CD4-positive, CD25-positive, alpha-beta regulatory T cell (primary cell): ENCODE measurements around the gene GADL1. TPM values are rescaled to one million over a fixed set of nuclear protein-coding genes. Genes with fewer than 3 reads are reported as not detected.

Source experiments
- ATAC-seq, 2 donors: fragments of 150-1000 bp; cut with Tn5 transposase; one replicate each; pipeline ENCODE4 v1.10.0; 2021; ENCODE audit warnings: low read depth in 2 of 2, moderate number of reproducible peaks in 2 of 2, moderate library complexity in 1 of 2
- DNase-seq, 3 donors: peaks; one replicate each; pipeline versions ENCODE4 v3.0.0 to v3.0.0-alpha.2; 2012 to 2022; ENCODE audit warnings: mixed read lengths in 1 of 3
- H3K27ac ChIP-seq: one replicate; pipeline ENCODE4 v1.7.0; 2013; ENCODE audit warnings: mild to moderate bottlenecking, low read length; ENCODE audit not compliant: insufficient read depth, poor library complexity, severe bottlenecking
- H3K27me3 ChIP-seq: one replicate; pipeline ENCODE4 v1.7.0; 2013; ENCODE audit warnings: low read length; ENCODE audit not compliant: control insufficient read depth, insufficient read depth
- H3K36me3 ChIP-seq: one replicate; pipeline ENCODE4 v1.7.0; 2013; ENCODE audit warnings: mild to moderate bottlenecking, low read length, moderate library complexity; ENCODE audit not compliant: control insufficient read depth, insufficient read depth
- H3K4me1 ChIP-seq: 2 replicates; pipeline ENCODE4 v1.7.0; 2013; ENCODE audit warnings: mild to moderate bottlenecking, low read length; ENCODE audit not compliant: insufficient read depth, control insufficient read depth, poor library complexity, severe bottlenecking
- H3K4me3 ChIP-seq: one replicate; pipeline ENCODE4 v1.7.0; 2013; ENCODE audit warnings: low read depth, mild to moderate bottlenecking, low read length, moderate library complexity
- H3K9me3 ChIP-seq, 2 experiments: 1 replicate in 1 of 2; 2 replicates in 1 of 2; pipeline ENCODE4 v1.7.0; 2013; ENCODE audit warnings: low read length in 2 of 2, mild to moderate bottlenecking in 1 of 2, moderate library complexity in 1 of 2; ENCODE audit not compliant: control insufficient read depth in 2 of 2
- H3K27ac Mint-ChIP-seq, 3 donors: one replicate each; pipeline ENCODE4 v1.8.0; 2020 to 2022; ENCODE audit warnings: mild to moderate bottlenecking in 3 of 3, mixed read lengths in 3 of 3, moderate library complexity in 2 of 3
- H3K27me3 Mint-ChIP-seq: one replicate; pipeline ENCODE4 v1.8.0; 2022; ENCODE audit warnings: mild to moderate bottlenecking, mixed read lengths
- H3K36me3 Mint-ChIP-seq: one replicate; pipeline ENCODE4 v1.8.0; 2020; ENCODE audit warnings: mixed read lengths
- H3K4me1 Mint-ChIP-seq, 4 donors: one replicate each; pipeline ENCODE4 v1.8.0; 2020 to 2022; ENCODE audit warnings: mixed read lengths in 4 of 4, mild to moderate bottlenecking in 1 of 4
- H3K4me3 Mint-ChIP-seq, 4 donors: one replicate each; pipeline ENCODE4 v1.8.0; 2020 to 2022; ENCODE audit warnings: mild to moderate bottlenecking in 4 of 4, mixed read lengths in 4 of 4, moderate library complexity in 3 of 4
- H3K9me3 Mint-ChIP-seq, 7 donors: one replicate each; pipeline ENCODE4 v1.8.0; 2020 to 2022; ENCODE audit warnings: mixed read lengths in 7 of 7, mild to moderate bottlenecking in 3 of 7, moderate library complexity in 2 of 7
- polyA plus RNA-seq, 4 donors: library from polyadenylated mRNA; unstranded; fragments of 300-500 nt; fragmentation: Illumina TruSeq; gene quantifications; one replicate each; pipeline ENCODE4 v1.2.3, GENCODE V29; 2021
- total RNA-seq: library from RNA; stranded (reverse); gene quantifications from one replicate; pipeline ENCODE4 v1.2.3, GENCODE V29; 2022

GADL1 gene
- total and polyA plus RNA-seq, 5 donors from 2014 or later: not detected

DNA sequence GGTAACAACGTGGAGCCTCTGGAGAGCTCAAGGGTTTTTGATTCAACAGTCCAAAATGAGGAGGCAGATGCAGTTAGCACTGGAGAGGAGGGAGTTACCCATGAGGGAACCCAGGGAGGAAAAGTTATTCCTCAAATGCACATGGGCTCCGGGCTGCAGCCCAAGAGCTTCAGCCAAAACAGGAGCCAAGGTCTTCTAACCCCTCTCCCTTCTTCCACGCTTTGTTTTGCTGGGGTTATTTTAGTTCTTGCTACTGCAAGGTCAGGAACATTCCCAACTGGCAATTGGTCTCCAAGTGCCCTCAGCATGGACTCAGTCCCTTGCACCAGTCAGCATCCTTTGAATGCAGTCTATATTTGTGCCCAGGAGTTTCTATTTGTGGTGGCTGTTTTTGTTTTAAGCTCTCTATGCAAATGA, 198.1 kb downstream of the GADL1 start:
- Histone ChIP-seq H3K4me3 (no peak overlapping the region), H3K27ac (no peak overlapping the region), H3K9me3 (no peaks in the 10 kb centered on the region), H3K27me3 (no peaks in the 10 kb centered on the region), H3K36me3 (peaks cover 38% of the 10 kb centered on the region), H3K4me1 (peaks cover 6% of the 10 kb centered on the region)
- peaks cover 32% of the 10 kb centered on the region for H3K36me3 Mint-ChIP-seq
- no peak overlapping the region for H3K4me3 Mint-ChIP-seq
- DNase-seq (no peak), ATAC-seq (no peak)
- H3K27ac Mint-ChIP-seq: peak overlapping the region in 2 of 3 donors; percentile 38 to 69
- H3K4me1 Mint-ChIP-seq: peaks cover 4 to 39% (median 24%) of the 10 kb centered on the region in 4 donors
- H3K27me3 Mint-ChIP-seq: no peaks in the 10 kb centered on the region
- H3K9me3 Mint-ChIP-seq: no peaks in the 10 kb centered on the region

GRCh38 chr3:30695302-30696061, 199.0 kb downstream of the GADL1 start:
- Mint-ChIP-seq H3K36me3 (peaks cover 36% of the 10 kb centered on the region), H3K4me3 (no peak overlapping the region), H3K9me3 (no peaks in the 10 kb centered on the region)

DNA sequence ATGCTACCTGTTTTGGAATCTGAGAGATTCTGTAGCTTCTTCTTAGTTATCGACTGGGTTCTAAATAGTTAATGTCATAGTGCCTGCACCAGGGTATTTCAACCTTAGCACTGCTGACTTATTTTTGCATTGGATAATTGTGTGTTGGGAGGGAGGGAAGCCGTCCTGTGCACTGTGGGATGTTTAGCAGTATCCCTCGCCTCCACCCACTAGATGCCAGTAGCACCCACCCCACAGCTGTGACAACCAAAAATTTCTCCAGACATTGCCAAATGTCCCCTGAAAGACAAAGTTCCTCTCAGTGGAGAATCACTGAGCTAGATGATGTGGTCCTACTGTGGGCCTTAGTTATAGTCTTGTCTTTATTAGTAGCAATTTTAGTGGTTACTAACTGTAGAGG, 199.8 kb downstream of the GADL1 start:
- H3K9me3 Mint-ChIP-seq: no peaks in the 10 kb centered on the region
- Histone ChIP-seq H3K36me3 (peaks cover 55% of the 10 kb centered on the region), H3K27ac (no peak overlapping the region), H3K4me3 (no peak overlapping the region), H3K27me3 (no peaks in the 10 kb centered on the region), H3K4me1 (peaks cover 6% of the 10 kb centered on the region), H3K9me3 (no peaks in the 10 kb centered on the region)
- H3K4me3 Mint-ChIP-seq: no peak overlapping the region
- no peak for ATAC-seq
- H3K4me1 Mint-ChIP-seq: peaks cover 8 to 56% (median 32%) of the 10 kb centered on the region in 4 donors
- H3K27ac Mint-ChIP-seq: peak overlapping the region in 1 of 3 donors; percentile 71
- H3K27me3 Mint-ChIP-seq: peaks cover 4% of the 10 kb centered on the region
- H3K36me3 Mint-ChIP-seq: peaks cover 40% of the 10 kb centered on the region
- no peak for DNase-seq

More at GRCh38 chr3:30695302-30696061, 199.0 kb downstream of the GADL1 start:
- H3K4me1 Mint-ChIP-seq: peaks cover 7 to 48% (median 29%) of the 10 kb centered on the region in 4 donors
- H3K4me1 ChIP-seq: peaks cover 6% of the 10 kb centered on the region
- H3K27me3 Mint-ChIP-seq: peaks cover under 1% of the 10 kb centered on the region
- H3K27ac ChIP-seq: no peak overlapping the region
- peak overlapping the region in 2 of 3 donors; percentile 71 to 85 for H3K27ac Mint-ChIP-seq
- peaks cover 46% of the 10 kb centered on the region for H3K36me3 ChIP-seq
- no peak for ATAC-seq
- no peaks in the 10 kb centered on the region for H3K9me3 ChIP-seq
- DNase-seq: no peak
- H3K27me3 ChIP-seq: no peaks in the 10 kb centered on the region
- no peak overlapping the region for H3K4me3 ChIP-seq

DNA sequence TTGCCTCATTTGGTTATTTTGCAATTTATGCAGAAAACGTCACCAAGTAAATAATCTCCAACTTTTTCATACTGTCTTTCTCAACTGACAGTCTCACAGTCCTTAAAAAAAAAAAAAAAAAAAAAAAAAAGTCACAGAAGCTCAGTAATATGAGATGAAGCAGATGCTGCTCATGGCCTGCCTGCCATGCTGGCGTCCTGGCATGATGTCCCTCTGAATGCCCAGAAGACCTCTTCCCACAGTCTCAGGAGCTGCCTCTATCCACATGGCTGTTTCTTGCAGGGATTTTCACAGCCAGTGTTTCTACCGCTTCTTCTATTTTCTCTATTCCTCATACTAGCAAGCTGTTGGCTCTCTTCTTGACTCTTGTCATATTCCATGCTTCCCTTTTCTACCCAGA, 200.3 kb downstream of the GADL1 start:
- Histone ChIP-seq H3K9me3 (no peaks in the 10 kb centered on the region), H3K4me1 (peaks cover 10% of the 10 kb centered on the region), H3K4me3 (no peak overlapping the region), H3K27ac (no peak overlapping the region), H3K27me3 (no peaks in the 10 kb centered on the region), H3K36me3 (peaks cover 60% of the 10 kb centered on the region)
- Mint-ChIP-seq H3K27me3 (peaks cover 4% of the 10 kb centered on the region), H3K4me1 (peaks cover 10 to 61% (median 34%) of the 10 kb centered on the region in 4 donors), H3K27ac (no peak overlapping the region), H3K9me3 (no peaks in the 10 kb centered on the region), H3K4me3 (no peak overlapping the region), H3K36me3 (peaks cover 43% of the 10 kb centered on the region)
- DNase-seq (no peak), ATAC-seq (no peak)

DNA sequence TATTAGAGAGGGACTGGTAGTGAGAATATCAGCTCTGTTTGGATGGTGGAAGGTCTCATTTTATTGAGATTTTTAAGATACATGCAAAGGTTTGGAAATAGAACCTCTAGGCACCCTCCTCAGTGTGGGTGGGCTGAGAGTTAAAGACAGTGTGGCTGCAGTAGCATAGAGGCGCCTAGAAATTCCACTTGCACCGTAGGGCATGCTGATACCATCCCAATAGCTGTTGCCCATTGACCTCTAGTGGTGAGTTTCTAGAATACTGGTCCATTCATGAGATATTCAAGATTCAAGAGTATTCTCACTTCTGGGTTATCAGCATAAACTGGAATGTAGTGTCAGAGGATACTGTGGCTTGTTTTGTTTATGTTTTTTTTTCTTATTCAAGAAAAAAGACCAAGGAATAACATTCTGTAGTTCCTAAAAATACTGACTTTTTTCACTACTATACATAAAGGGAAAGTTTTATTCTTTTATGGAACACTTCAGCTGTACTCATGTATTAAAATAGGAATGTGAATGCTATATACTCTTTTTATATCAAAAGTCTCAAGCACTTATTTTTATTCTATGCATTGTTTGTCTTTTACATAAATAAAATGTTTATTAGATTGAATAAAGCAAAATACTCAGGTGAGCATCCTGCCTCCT, 200.9 kb downstream of the GADL1 start:
- Histone ChIP-seq H3K9me3 (no peaks in the 10 kb centered on the region), H3K4me1 (peaks cover 13% of the 10 kb centered on the region), H3K4me3 (no peak overlapping the region), H3K36me3 (peaks cover 65% of the 10 kb centered on the region), H3K27me3 (no peaks in the 10 kb centered on the region), H3K27ac (no peak overlapping the region)
- ATAC-seq: peak; percentile 81 to 86
- Mint-ChIP-seq H3K27ac (peak overlapping the region; percentile 33 to 70 (median 49)), H3K27me3 (peaks cover 4% of the 10 kb centered on the region), H3K4me1 (peaks cover 12 to 66% (median 37%) of the 10 kb centered on the region in 4 donors), H3K36me3 (peaks cover 47% of the 10 kb centered on the region), H3K9me3 (no peaks in the 10 kb centered on the region), H3K4me3 (no peak overlapping the region)
- DNase-seq: peak; percentile 11 to 77 (median 74)

- H3K9me3 Mint-ChIP-seq: no peaks in the 10 kb centered on the region
- Histone ChIP-seq H3K4me1 (peaks cover 21% of the 10 kb centered on the region), H3K36me3 (peaks cover 73% of the 10 kb centered on the region), H3K9me3 (no peaks in the 10 kb centered on the region), H3K27ac (no peak overlapping the region), H3K4me3 (no peak overlapping the region), H3K27me3 (no peaks in the 10 kb centered on the region)
- peak overlapping the region; percentile 33 to 74 (median 62) for H3K27ac Mint-ChIP-seq
- DNase-seq (no peak), ATAC-seq (no peak)
- no peak overlapping the region for H3K4me3 Mint-ChIP-seq
- peaks cover 12 to 73% (median 42%) of the 10 kb centered on the region in 4 donors for H3K4me1 Mint-ChIP-seq
- peaks cover 55% of the 10 kb centered on the region for H3K36me3 Mint-ChIP-seq
- H3K27me3 Mint-ChIP-seq: peaks cover 4% of the 10 kb centered on the region
Observed at GRCh38 chr3:30692498-30693130, 201.8 kb downstream of the GADL1 start.

- DNase-seq (no peak), ATAC-seq (no peak)
- H3K27ac Mint-ChIP-seq: peak overlapping the region; percentile 33 to 74 (median 62)
- no peak overlapping the region for H3K4me3 Mint-ChIP-seq
- peaks cover 21% of the 10 kb centered on the region for H3K4me1 ChIP-seq
- peaks cover 12 to 73% (median 46%) of the 10 kb centered on the region in 4 donors for H3K4me1 Mint-ChIP-seq
- no peaks in the 10 kb centered on the region for H3K9me3 ChIP-seq
- H3K4me3 ChIP-seq: no peak overlapping the region
- H3K36me3 ChIP-seq: peaks cover 79% of the 10 kb centered on the region
- H3K27me3 Mint-ChIP-seq: peaks cover 4% of the 10 kb centered on the region
- peaks cover 56% of the 10 kb centered on the region for H3K36me3 Mint-ChIP-seq
- H3K9me3 Mint-ChIP-seq: no peaks in the 10 kb centered on the region
- no peak overlapping the region for H3K27ac ChIP-seq
- no peaks in the 10 kb centered on the region for H3K27me3 ChIP-seq
Observed at GRCh38 chr3:30691944-30692343, 202.5 kb downstream of the GADL1 start.
